Endothelial cell of umbilical vein (primary cell): ENCODE results near the gene EFCAB8. TPM values are rescaled to one million over a fixed set of nuclear protein-coding genes. Genes with fewer than 3 reads are reported as not detected.

Experiments
- BruUV-seq: library from RNA; stranded (reverse); fragments of 400-500 nt; replicated peaks from 2 replicates; lab custom pipeline; 2021; lab: Mats Ljungman, UMichigan
- CTCF ChIA-PET: fragments of 300-600, 350-600 bp; sonication (Branson Sonifier 250); formaldehyde crosslinking; loops from one replicate; lab custom pipeline; 2021; ENCODE audit warnings: antibody characterized with exemption, inconsistent platforms; lab: Charles Lee
- POLR2A ChIA-PET: fragments of 300-600, 350-600 bp; sonication (Branson Sonifier 250); formaldehyde crosslinking; loops from one replicate; lab custom pipeline; 2021; ENCODE audit warnings: antibody characterized with exemption, inconsistent platforms; lab: Charles Lee
- DNase-seq: peaks from one replicate; pipeline ENCODE4 v3.0.0-alpha.2; 2011; ENCODE audit warnings: low read depth, low spot score
- FAIRE-seq: peaks from 2 replicates; lab custom pipeline; 2011; peaks lifted over from hg19 to GRCh38; lab: Jason Lieb, UNC
- H2AFZ ChIP-seq: 2 replicates; pipeline ENCODE4 v1.6.0; 2012; ENCODE audit warnings: low read depth, low read length, control low read depth, inconsistent platforms
- H3K27ac ChIP-seq: 2 replicates; pipeline ENCODE4 v1.5.1; 2011; ENCODE audit warnings: low read depth, mild to moderate bottlenecking, control low read depth, low read length, moderate library complexity; ENCODE audit not compliant: insufficient read depth
- H3K27me3 ChIP-seq, 2 experiments: 2 replicates each; pipeline versions ENCODE4 v1.6.0 to v1.6.1; 2011; ENCODE audit warnings: low read length in 2 of 2, mixed read lengths in 1 of 2; ENCODE audit not compliant: control insufficient read depth in 2 of 2, insufficient read depth in 2 of 2
- H3K36me3 ChIP-seq, 2 experiments: 2 replicates in 1 of 2; 3 replicates in 1 of 2; pipeline ENCODE4 v1.5.1; 2011; ENCODE audit warnings: low read length in 2 of 2, mild to moderate bottlenecking in 1 of 2, moderate library complexity in 1 of 2; ENCODE audit not compliant: control insufficient read depth in 2 of 2, insufficient read depth in 2 of 2; ENCODE audit errors: extremely low read depth in 1 of 2
- H3K4me1 ChIP-seq: 3 replicates; pipeline ENCODE4 v1.5.1; 2011; ENCODE audit warnings: mild to moderate bottlenecking, low read length; ENCODE audit not compliant: control insufficient read depth, insufficient read depth; ENCODE audit errors: extremely low read depth
- H3K4me2 ChIP-seq: 2 replicates; pipeline ENCODE4 v1.6.1; 2011; ENCODE audit warnings: low read length, control low read depth, mixed read lengths; ENCODE audit not compliant: insufficient read depth
- H3K4me3 ChIP-seq, 3 experiments: fragments of 200-600 bp in 1 of 3; sonication (generic), shearing (Covaris generic) in 1 of 3; replicated peaks in 1 of 3; 2 replicates each; pipeline ENCODE4 v1.5.1; 2011 to 2016; ENCODE audit warnings: control low read depth in 3 of 3, low read length in 3 of 3, mild to moderate bottlenecking in 2 of 3, inconsistent platforms in 1 of 3, low read depth in 1 of 3, moderate library complexity in 1 of 3; ENCODE audit not compliant: insufficient read depth in 1 of 3
- H3K79me2 ChIP-seq: 2 replicates; pipeline ENCODE4 v1.6.0; 2012; ENCODE audit warnings: low read length, inconsistent platforms; ENCODE audit not compliant: control insufficient read depth, insufficient read depth
- H3K9ac ChIP-seq: replicated peaks from 2 replicates; pipeline ENCODE3; 2011; ENCODE audit warnings: low read length, control low read depth; ENCODE audit not compliant: insufficient read depth; ENCODE audit errors: extremely low read depth
- H3K9me1 ChIP-seq: replicated peaks from 3 replicates; pipeline ENCODE4 v1.6.0; 2011; ENCODE audit warnings: mild to moderate bottlenecking, low read length; ENCODE audit not compliant: control insufficient read depth, insufficient read depth; ENCODE audit errors: extremely low read depth
- H3K9me3 ChIP-seq: replicated peaks from 2 replicates; pipeline ENCODE4 v1.5.1; 2012; ENCODE audit warnings: low read length, inconsistent platforms; ENCODE audit not compliant: control insufficient read depth, insufficient read depth
- H4K20me1 ChIP-seq: replicated peaks from 2 replicates; pipeline ENCODE3; 2011; ENCODE audit warnings: mild to moderate bottlenecking, low read length; ENCODE audit not compliant: control insufficient read depth, insufficient read depth; ENCODE audit errors: extremely low read depth
- CTCF ChIP-seq, 2 donors: IDR thresholded peaks; 1 replicate in 1 of 2; 2 replicates in 1 of 2; pipeline ENCODE4 v1.5.1; 2011; ENCODE audit warnings: low read length in 2 of 2, mild to moderate bottlenecking in 2 of 2, moderate library complexity in 2 of 2, control low read depth in 1 of 2, inconsistent platforms in 1 of 2, low read depth in 1 of 2; ENCODE audit not compliant: insufficient read depth in 1 of 2; ENCODE audit errors: extremely low read depth in 1 of 2
- EZH2 ChIP-seq: IDR thresholded peaks from 2 replicates; pipeline ENCODE4 v1.6.1; 2012; ENCODE audit warnings: borderline replicate concordance, low read depth, mild to moderate bottlenecking, moderate library complexity, low read length, inconsistent platforms; ENCODE audit not compliant: severe bottlenecking
- FOS ChIP-seq: IDR thresholded peaks from 2 replicates; pipeline ENCODE4 v1.6.1; 2011; ENCODE audit warnings: mild to moderate bottlenecking, low read length, moderate library complexity, borderline replicate concordance; ENCODE audit not compliant: insufficient read depth
- GATA2 ChIP-seq: IDR thresholded peaks from 2 replicates; pipeline ENCODE4 v1.7.0; 2011; ENCODE audit warnings: low read depth, mild to moderate bottlenecking, moderate library complexity, mixed read lengths, low read length; ENCODE audit not compliant: insufficient read length, insufficient read depth
- JUN ChIP-seq: IDR thresholded peaks from 2 replicates; pipeline ENCODE4 v1.6.1; 2011; ENCODE audit warnings: borderline replicate concordance, low read depth; ENCODE audit not compliant: insufficient read length, insufficient read depth
- MAX ChIP-seq: IDR thresholded peaks from 2 replicates; pipeline ENCODE4 v1.6.1; 2011; ENCODE audit not compliant: insufficient read depth, insufficient read length
- MYC ChIP-seq: IDR thresholded peaks from one replicate; pipeline ENCODE4 v1.6.1; 2011; ENCODE audit warnings: mild to moderate bottlenecking, low read depth, low read length
- POLR2A ChIP-seq: IDR thresholded peaks from 2 replicates; pipeline ENCODE4 v1.6.1; 2012; ENCODE audit warnings: low read depth, mild to moderate bottlenecking, control low read depth, low read length
- POLR2AphosphoS5 ChIP-seq: IDR thresholded peaks from 2 replicates; pipeline ENCODE4 v1.6.1; 2012; ENCODE audit warnings: low read depth, mild to moderate bottlenecking, control low read depth, low read length, moderate library complexity; ENCODE audit not compliant: insufficient read depth
- dilution Hi-C: fragments of 300-500 bp; cut with MboI; formaldehyde crosslinking; loops from one replicate; pipeline ENCODE4 v1.15.0; 2019; ENCODE audit warnings: low sequenced_read_pairs; ENCODE audit not compliant: extremely low pct_ligation_motif_present
- intact Hi-C: fragments of 100-400 bp; cut with micrococcal nuclease; formaldehyde crosslinking; loops from one replicate; pipeline ENCODE4 v1.10.0; 2022
- polyA plus RNA-seq, 4 experiments: library from polyadenylated mRNA; depleted of rRNA in 3 of 4; stranded (reverse) in 3 of 4; unstranded in 1 of 4; fragments of >200 nt; gene quantifications; 2 replicates each; pipeline versions ENCODE4 v1.2.1 to v1.2.3, GENCODE V29; 2011 to 2012; ENCODE audit warnings: missing spikeins in 1 of 4
- total RNA-seq: library from RNA; stranded (reverse); gene quantifications from 2 replicates; pipeline ENCODE4 v1.2.3, GENCODE V29; 2021

EFCAB8 gene
- total and polyA plus RNA-seq, 2 donors (not counting 3 experiments of a cell fraction or from before 2014, with no cell fraction given): 0.01 to 0.31 TPM

GRCh38 chr20:32943490-32944052 lies 84.8 kb downstream of the EFCAB8 start:
- DNase-seq (no peak), FAIRE-seq (no peak)
- intact Hi-C loops (no loop called here), dilution Hi-C loops (no loop called here)
- H3K9ac ChIP-seq: no peak overlapping the region
- BruUV-seq: no TSS peak
- H3K79me2 ChIP-seq: no peaks in the 10 kb centered on the region
- ChIA-PET POLR2A (no interaction called here), CTCF (interaction anchor here (1.1 to 5.8 kb wide), 5 partner anchors 17 to 165 kb away, joined by 3 to 104 read pairs (median 3); no protein-coding TSS in a partner anchor)
- H3K27ac ChIP-seq: no peak overlapping the region
- no peaks in the 10 kb centered on the region for H3K36me3 ChIP-seq
- no peak overlapping the region for H3K4me2 ChIP-seq
- no peaks in the 10 kb centered on the region for H3K9me3 ChIP-seq
- no peak overlapping the region for H2AFZ ChIP-seq
- TF ChIP-seq POLR2A (no peak), CTCF (IDR thresholded peaks at IDR 0.05; ENCODE audit: extremely low read depth in 1 of 2, insufficient read depth in 1 of 2, low read depth in 1 of 2, low read length in 2 of 2) (no peak), GATA2 (no peak), MYC (no peak), EZH2 (no peak), POLR2AphosphoS5 (no peak), JUN (no peak), FOS (no peak), MAX (no peak)
- H3K4me3 ChIP-seq: no peak overlapping the region
- peaks cover 11 to 16% of the 10 kb centered on the region in 2 experiments for H3K27me3 ChIP-seq
- no peaks in the 10 kb centered on the region for H3K4me1 ChIP-seq
- no peaks in the 10 kb centered on the region for H3K9me1 ChIP-seq
- no peaks in the 10 kb centered on the region for H4K20me1 ChIP-seq
